IMR-90 (cell line): Measurements from ENCODE around the gene CDKAL1. TPM values are rescaled to one million over a fixed set of nuclear protein-coding genes. Genes with fewer than 3 reads are reported as not detected.

Experiments used
- ATAC-seq: fragments of 200-7000 bp; cut with Tn5 transposase; 2 replicates; pipeline ENCODE4 v1.9.1; 2020; ENCODE audit warnings: low read depth, mild to moderate bottlenecking, moderate library complexity
- BruUV-seq: library from RNA; stranded (reverse); fragments of 400-500 nt; replicated peaks from 2 replicates; lab custom pipeline; 2021; lab: Mats Ljungman, UMichigan
- CTCF ChIA-PET: fragments of 300-600 bp; formaldehyde crosslinking; extraction: SDS; loops from one replicate; lab custom pipeline; 2021; ENCODE audit warnings: antibody characterized with exemption; lab: Yijun Ruan, JAX
- POLR2A ChIA-PET: fragments of 300-600 bp; sonication (Branson Sonifier 250); formaldehyde crosslinking; loops from one replicate; lab custom pipeline; 2022; ENCODE audit warnings: antibody characterized with exemption; ENCODE audit not compliant: unreplicated experiment; lab: Charles Lee
- DNase-seq: peaks from one replicate; pipeline ENCODE4 v3.0.0; 2013
- H2AFZ ChIP-seq: replicated peaks from 2 replicates; pipeline ENCODE3; 2013; ENCODE audit warnings: low read length, mild to moderate bottlenecking; ENCODE audit not compliant: poor library complexity
- H2AK5ac ChIP-seq: 2 replicates; pipeline ENCODE4 v1.6.1; 2013; ENCODE audit warnings: low read depth, low read length, inconsistent platforms
- H2AK9ac ChIP-seq: replicated peaks from 2 replicates; pipeline ENCODE3; 2013; ENCODE audit warnings: mild to moderate bottlenecking, low read depth, low read length, moderate library complexity; ENCODE audit not compliant: poor library complexity
- H2BK120ac ChIP-seq: 2 replicates; pipeline ENCODE4 v1.6.1; 2013; ENCODE audit warnings: low read depth, low read length, inconsistent platforms
- H2BK15ac ChIP-seq: 3 replicates; pipeline ENCODE4 v1.6.1; 2013; ENCODE audit warnings: low read depth, low read length, inconsistent platforms
- H2BK20ac ChIP-seq: 2 replicates; pipeline ENCODE4 v1.6.1; 2013; ENCODE audit warnings: low read depth, mild to moderate bottlenecking, inconsistent platforms, low read length, moderate library complexity
- H2BK5ac ChIP-seq: 2 replicates; pipeline ENCODE4 v1.6.1; 2013; ENCODE audit warnings: mild to moderate bottlenecking, low read depth, low read length, inconsistent platforms; ENCODE audit not compliant: poor library complexity, severe bottlenecking
- H3K14ac ChIP-seq: replicated peaks from 2 replicates; pipeline ENCODE4 v1.6.1; 2013; ENCODE audit warnings: low read depth, low read length, inconsistent platforms
- H3K18ac ChIP-seq: 2 replicates; pipeline ENCODE4 v1.6.1; 2013; ENCODE audit warnings: low read depth, low read length, control low read depth
- H3K23ac ChIP-seq: 2 replicates; pipeline ENCODE4 v1.6.1; 2013; ENCODE audit warnings: low read depth, low read length, inconsistent platforms
- H3K27ac ChIP-seq: 2 replicates; pipeline ENCODE4 v1.5.1; 2013; ENCODE audit warnings: mild to moderate bottlenecking, control low read depth, low read length; ENCODE audit not compliant: insufficient read depth
- H3K27me3 ChIP-seq: 2 replicates; pipeline ENCODE4 v1.6.1; 2013; ENCODE audit warnings: low read length; ENCODE audit not compliant: control insufficient read depth, insufficient read depth
- H3K36me3 ChIP-seq: 2 replicates; pipeline ENCODE4 v1.6.1; 2013; ENCODE audit warnings: low read length, mixed read lengths; ENCODE audit not compliant: control insufficient read depth, insufficient read depth
- H3K4ac ChIP-seq: 2 replicates; pipeline ENCODE4 v1.6.1; 2013; ENCODE audit warnings: low read depth, low read length, inconsistent platforms
- H3K4me1 ChIP-seq: 2 replicates; pipeline ENCODE4 v1.6.1; 2013; ENCODE audit warnings: low read length, mixed read lengths; ENCODE audit not compliant: control insufficient read depth, insufficient read depth
- H3K4me2 ChIP-seq: 2 replicates; pipeline ENCODE4 v1.6.1; 2013; ENCODE audit warnings: low read depth, mild to moderate bottlenecking, control low read depth, low read length, moderate library complexity
- H3K4me3 ChIP-seq: 2 replicates; pipeline ENCODE4 v1.5.1; 2013; ENCODE audit warnings: low read depth, mild to moderate bottlenecking, control low read depth, low read length, moderate library complexity; ENCODE audit not compliant: insufficient read depth
- H3K56ac ChIP-seq: 2 replicates; pipeline ENCODE4 v1.6.1; 2013; ENCODE audit warnings: low read length, inconsistent platforms; ENCODE audit not compliant: insufficient read depth; ENCODE audit errors: extremely low read depth
- H3K79me1 ChIP-seq, 2 experiments: 2 replicates each; pipeline ENCODE4 v1.6.1; 2013; ENCODE audit warnings: low read length in 2 of 2, inconsistent platforms in 1 of 2, low read depth in 1 of 2
- H3K9ac ChIP-seq: 2 replicates; pipeline ENCODE4 v1.6.1; 2013; ENCODE audit warnings: low read depth, low read length, control low read depth
- H3K9me1 ChIP-seq: 2 replicates; pipeline ENCODE4 v1.6.1; 2013; ENCODE audit warnings: low read length, inconsistent platforms; ENCODE audit not compliant: insufficient read depth
- H3K9me3 ChIP-seq: 2 replicates; pipeline ENCODE4 v1.6.1; 2013; ENCODE audit warnings: low read length; ENCODE audit not compliant: control insufficient read depth, insufficient read depth
- H4K20me1 ChIP-seq: 2 replicates; pipeline ENCODE4 v1.6.1; 2013; ENCODE audit warnings: low read length, inconsistent platforms; ENCODE audit not compliant: insufficient read depth
- H4K5ac ChIP-seq: 2 replicates; pipeline ENCODE4 v1.6.1; 2013; ENCODE audit warnings: mild to moderate bottlenecking, low read depth, low read length, control low read depth
- H4K8ac ChIP-seq, 2 experiments: 2 replicates each; pipeline ENCODE4 v1.6.1; 2013; ENCODE audit warnings: low read depth in 2 of 2, low read length in 2 of 2, control low read depth in 1 of 2, inconsistent platforms in 1 of 2
- H4K91ac ChIP-seq: 2 replicates; pipeline ENCODE4 v1.6.1; 2013; ENCODE audit warnings: low read depth, low read length, inconsistent platforms; ENCODE audit not compliant: insufficient read depth
- BHLHE40 ChIP-seq: fragments of 150-350 bp; IDR thresholded peaks from 2 replicates; pipeline ENCODE4 v1.6.1; 2016; ENCODE audit warnings: mild to moderate bottlenecking, low read depth, low read length
- CEBPB ChIP-seq: IDR thresholded peaks from 2 replicates; pipeline ENCODE4 v1.6.1; 2012; ENCODE audit warnings: low read depth, low read length, improper control_type of control experiment
- CHD1 ChIP-seq: IDR thresholded peaks from 2 replicates; pipeline ENCODE4 v1.6.1; 2012; ENCODE audit warnings: low read depth, low read length, improper control_type of control experiment
- FOS ChIP-seq: fragments of 150-350 bp; IDR thresholded peaks from 2 replicates; pipeline ENCODE4 v1.6.1; 2016; ENCODE audit warnings: low read depth, low read length
- MAFK ChIP-seq: IDR thresholded peaks from 2 replicates; pipeline ENCODE4 v1.6.1; 2012; ENCODE audit warnings: low read depth, low read length, improper control_type of control experiment
- MAZ ChIP-seq: IDR thresholded peaks from 2 replicates; pipeline ENCODE4 v1.6.1; 2012; ENCODE audit warnings: low read depth, mild to moderate bottlenecking, low read length, improper control_type of control experiment, moderate library complexity, borderline replicate concordance
- MXI1 ChIP-seq: IDR thresholded peaks from 2 replicates; pipeline ENCODE4 v1.6.1; 2012; ENCODE audit warnings: low read depth, mild to moderate bottlenecking, low read length, moderate library complexity, borderline replicate concordance
- NFE2L2 ChIP-seq: fragments of 150-350 bp; IDR thresholded peaks from 2 replicates; pipeline ENCODE4 v1.6.1; 2016; ENCODE audit warnings: low read depth, mild to moderate bottlenecking, low read length
- POLR2A ChIP-seq: IDR thresholded peaks from 2 replicates; pipeline ENCODE4 v1.6.1; 2012; ENCODE audit warnings: mild to moderate bottlenecking, low read depth, low read length
- RAD21 ChIP-seq: IDR thresholded peaks from 2 replicates; pipeline ENCODE4 v1.6.1; 2012; ENCODE audit warnings: low read length, improper control_type of control experiment
- RCOR1 ChIP-seq: IDR thresholded peaks from 2 replicates; pipeline ENCODE4 v1.6.1; 2012; ENCODE audit warnings: mild to moderate bottlenecking, low read length, improper control_type of control experiment; ENCODE audit not compliant: insufficient replicate concordance
- RFX5 ChIP-seq: IDR thresholded peaks from 2 replicates; pipeline ENCODE4 v1.8.0; 2012; ENCODE audit warnings: low read depth, mild to moderate bottlenecking, low read length, moderate library complexity
- SMC3 ChIP-seq: fragments of 150-350 bp; IDR thresholded peaks from 2 replicates; pipeline ENCODE4 v1.6.1; 2016; ENCODE audit warnings: low read depth, mild to moderate bottlenecking, antibody characterized with exemption, low read length, moderate library complexity
- whole genome bisulfite sequencing, 2 experiments: methylation state at CpG; one replicate each; pipeline versions ENCODE4 v1.1.5 to v1.1.7; 2013; ENCODE audit warnings: missing lambda C conversion rate in 2 of 2; ENCODE audit not compliant: insufficient read length in 1 of 2; ENCODE audit errors: extremely low coverage in 2 of 2; 5-methylcytosine and 5-hydroxymethylcytosine counted together
- dilution Hi-C: fragments of 300-500 bp; cut with HindIII; formaldehyde crosslinking; loops from one replicate; pipeline ENCODE4 v1.14.3; 2018; ENCODE audit warnings: low sequenced_read_pairs; ENCODE audit not compliant: unreplicated experiment
- in situ Hi-C: fragments of 300-500 bp; cut with MboI; formaldehyde crosslinking; loops from 3 replicates; pipeline ENCODE4 v1.14.3; 2019; ENCODE audit warnings: low sequenced_read_pairs, inconsistent platforms, mixed read lengths
- intact Hi-C: fragments of 100-400 bp; cut with micrococcal nuclease; formaldehyde crosslinking; loops from 2 replicates; pipeline ENCODE4 v1.10.0; 2022
- polyA plus RNA-seq, 3 experiments: library from polyadenylated mRNA; depleted of rRNA; stranded (reverse); fragments of >200 nt; gene quantifications; 2 replicates each; pipeline ENCODE4 v1.2.3, GENCODE V29; 2012; ENCODE audit warnings: low replicate concordance in 1 of 3
- total RNA-seq: library from RNA; depleted of rRNA; stranded (reverse); fragments of >200 nt; gene quantifications from 2 replicates; pipeline ENCODE4 v1.2.3, GENCODE V29; 2012
- TF ChIP-seq, protein P1 (sequence below): conservative IDR thresholded peaks from 2 replicates; pipeline ENCODE4 v1.5.1; 2012; ENCODE audit warnings: mild to moderate bottlenecking, low read depth, low read length, improper control_type of control experiment
- TF ChIP-seq, protein P2 (sequence below): fragments of 150-350 bp; IDR thresholded peaks from 2 replicates; pipeline ENCODE4 v1.6.1; 2016; ENCODE audit warnings: low read depth, mild to moderate bottlenecking, low read length, moderate library complexity, borderline replicate concordance
- TF ChIP-seq, protein P3 (sequence below): fragments of 150-350 bp; IDR thresholded peaks from 2 replicates; pipeline ENCODE4 v1.6.1; 2017; ENCODE audit warnings: mild to moderate bottlenecking, antibody characterized with exemption, low read length, low read depth

CDKAL1 gene
- total and polyA plus RNA-seq, 2 of the 4 experiments (the other 2 are of a cell fraction) = 3.7 to 13.1 TPM

DNA sequence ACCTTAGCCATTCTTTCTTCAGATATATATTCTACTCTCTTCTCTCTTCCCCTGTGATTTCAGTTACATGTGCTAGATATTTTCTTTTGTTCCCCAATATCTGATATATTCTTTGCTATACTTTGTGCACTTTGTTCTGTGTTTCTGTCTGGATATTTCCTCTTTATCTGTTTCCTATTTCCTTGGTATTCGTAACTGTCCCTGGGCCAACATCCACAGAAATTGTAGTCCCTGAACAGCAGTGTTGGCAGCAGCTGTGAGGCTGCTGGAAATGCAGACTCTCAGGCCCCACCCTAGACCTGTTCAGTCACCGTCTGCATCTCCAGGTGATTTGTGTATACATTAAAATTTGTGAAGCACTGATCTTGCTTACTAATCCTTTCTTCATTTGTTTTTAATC lies 536.4 kb downstream of the CDKAL1 start:
- Histone ChIP-seq H2BK15ac (no peak overlapping the region), H3K27ac (no peak overlapping the region), H3K9me3 (no peaks in the 10 kb centered on the region), H3K4me2 (no peak overlapping the region), H3K36me3 (no peaks in the 10 kb centered on the region), H4K91ac (no peak overlapping the region), H2AFZ (no peak overlapping the region), H3K4me3 (no peak overlapping the region), H3K4ac (no peak overlapping the region), H4K8ac (no peak overlapping the region), H3K56ac (no peak overlapping the region), H2AK5ac (no peak overlapping the region), H3K9ac (no peak overlapping the region), H4K20me1 (no peaks in the 10 kb centered on the region), H3K14ac (no peak overlapping the region), H2BK20ac (no peak overlapping the region), H4K5ac (no peak overlapping the region), H2BK120ac (no peak overlapping the region), H3K4me1 (no peaks in the 10 kb centered on the region), H3K9me1 (no peaks in the 10 kb centered on the region), H3K18ac (no peak overlapping the region), H3K23ac (no peak overlapping the region), H3K27me3 (no peaks in the 10 kb centered on the region), H3K79me1 (no peaks in the 10 kb centered on the region), H2BK5ac (no peak overlapping the region), H2AK9ac (no peak overlapping the region)
- no CpG with 5 or more reads among the region's 2 CpGs for WGBS, 2 experiments
- intact Hi-C loops (loop anchor here (5.0 kb wide), 1 partner anchor 648 kb away; no protein-coding TSS in a partner anchor), dilution Hi-C loops (no loop called here), in situ Hi-C loops (no loop called here)
- DNase-seq = no peak
- POLR2A ChIA-PET = no interaction called here
- TF ChIP-seq RCOR1 (no peak), POLR2A (no peak), CHD1 (no peak), BHLHE40 (no peak), NFE2L2 (no peak), MXI1 (no peak), MAFK (no peak), FOS (no peak), MAZ (no peak), CEBPB (no peak), RAD21 (no peak), SMC3 (no peak), RFX5 (no peak)
- TF ChIP-seq, protein P1, sequence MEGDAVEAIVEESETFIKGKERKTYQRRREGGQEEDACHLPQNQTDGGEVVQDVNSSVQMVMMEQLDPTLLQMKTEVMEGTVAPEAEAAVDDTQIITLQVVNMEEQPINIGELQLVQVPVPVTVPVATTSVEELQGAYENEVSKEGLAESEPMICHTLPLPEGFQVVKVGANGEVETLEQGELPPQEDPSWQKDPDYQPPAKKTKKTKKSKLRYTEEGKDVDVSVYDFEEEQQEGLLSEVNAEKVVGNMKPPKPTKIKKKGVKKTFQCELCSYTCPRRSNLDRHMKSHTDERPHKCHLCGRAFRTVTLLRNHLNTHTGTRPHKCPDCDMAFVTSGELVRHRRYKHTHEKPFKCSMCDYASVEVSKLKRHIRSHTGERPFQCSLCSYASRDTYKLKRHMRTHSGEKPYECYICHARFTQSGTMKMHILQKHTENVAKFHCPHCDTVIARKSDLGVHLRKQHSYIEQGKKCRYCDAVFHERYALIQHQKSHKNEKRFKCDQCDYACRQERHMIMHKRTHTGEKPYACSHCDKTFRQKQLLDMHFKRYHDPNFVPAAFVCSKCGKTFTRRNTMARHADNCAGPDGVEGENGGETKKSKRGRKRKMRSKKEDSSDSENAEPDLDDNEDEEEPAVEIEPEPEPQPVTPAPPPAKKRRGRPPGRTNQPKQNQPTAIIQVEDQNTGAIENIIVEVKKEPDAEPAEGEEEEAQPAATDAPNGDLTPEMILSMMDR = no peak
- TF ChIP-seq, protein P2, sequence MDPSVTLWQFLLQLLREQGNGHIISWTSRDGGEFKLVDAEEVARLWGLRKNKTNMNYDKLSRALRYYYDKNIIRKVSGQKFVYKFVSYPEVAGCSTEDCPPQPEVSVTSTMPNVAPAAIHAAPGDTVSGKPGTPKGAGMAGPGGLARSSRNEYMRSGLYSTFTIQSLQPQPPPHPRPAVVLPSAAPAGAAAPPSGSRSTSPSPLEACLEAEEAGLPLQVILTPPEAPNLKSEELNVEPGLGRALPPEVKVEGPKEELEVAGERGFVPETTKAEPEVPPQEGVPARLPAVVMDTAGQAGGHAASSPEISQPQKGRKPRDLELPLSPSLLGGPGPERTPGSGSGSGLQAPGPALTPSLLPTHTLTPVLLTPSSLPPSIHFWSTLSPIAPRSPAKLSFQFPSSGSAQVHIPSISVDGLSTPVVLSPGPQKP = no peak
- TF ChIP-seq, protein P3, sequence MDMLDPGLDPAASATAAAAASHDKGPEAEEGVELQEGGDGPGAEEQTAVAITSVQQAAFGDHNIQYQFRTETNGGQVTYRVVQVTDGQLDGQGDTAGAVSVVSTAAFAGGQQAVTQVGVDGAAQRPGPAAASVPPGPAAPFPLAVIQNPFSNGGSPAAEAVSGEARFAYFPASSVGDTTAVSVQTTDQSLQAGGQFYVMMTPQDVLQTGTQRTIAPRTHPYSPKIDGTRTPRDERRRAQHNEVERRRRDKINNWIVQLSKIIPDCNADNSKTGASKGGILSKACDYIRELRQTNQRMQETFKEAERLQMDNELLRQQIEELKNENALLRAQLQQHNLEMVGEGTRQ = no peak
- no peak for ATAC-seq
- CTCF ChIA-PET = no interaction called here
- no TSS peak for BruUV-seq
